HCT116 (cell line): Measurements from ENCODE around the gene SVIL. TPM values are rescaled to one million over a fixed set of nuclear protein-coding genes. Genes with fewer than 3 reads are reported as not detected.

Experiments used
- ATAC-seq: fragments of 200-7000 bp; cut with Tn5 transposase; 2 replicates; pipeline ENCODE4 v1.9.1; 2020; ENCODE audit warnings: mild to moderate bottlenecking, moderate library complexity
- BruUV-seq: library from RNA; stranded (reverse); fragments of 400-500 nt; replicated peaks from 2 replicates; lab custom pipeline; 2021; lab: Mats Ljungman, UMichigan
- CTCF ChIA-PET: fragments of 300-600 bp; sonication (Branson Sonifier 250); formaldehyde crosslinking; loops from one replicate; lab custom pipeline; 2021; ENCODE audit warnings: antibody characterized with exemption; lab: Charles Lee
- POLR2A ChIA-PET: fragments of 300-600, 350-600 bp; sonication (Branson Sonifier 250); formaldehyde crosslinking; loops from one replicate; lab custom pipeline; 2021; ENCODE audit warnings: antibody characterized with exemption; lab: Charles Lee
- RAD21 ChIA-PET, 2 experiments: fragments of 300-600 bp; sonication (Branson Sonifier 250); formaldehyde crosslinking; loops; one replicate each; lab custom pipeline; 2023; ENCODE audit warnings: low total read pairs in 2 of 2; ENCODE audit not compliant: uncharacterized antibody in 2 of 2, unreplicated experiment in 2 of 2, low non-redundant PET in 1 of 2; lab: Charles Lee
- DNase-seq: peaks from one replicate; pipeline ENCODE4 v3.0.0-alpha.2; 2010; ENCODE audit warnings: low read depth, low spot score
- H2AFZ ChIP-seq: fragments of 200-600 bp; shearing (Covaris generic), sonication (generic); 2 replicates; pipeline ENCODE4 v1.6.1; 2017; ENCODE audit warnings: low read depth, mixed run types, mixed read lengths, antibody characterized with exemption, low read length; ENCODE audit not compliant: poor library complexity, severe bottlenecking
- H3K27ac ChIP-seq: 2 replicates; pipeline ENCODE4 v1.5.1; 2012; ENCODE audit warnings: low read depth, low read length
- H3K27me3 ChIP-seq: fragments of 200-600 bp; sonication (generic); 2 replicates; pipeline ENCODE4 v1.6.1; 2016; ENCODE audit warnings: mixed run types, low read length, mixed read lengths; ENCODE audit not compliant: insufficient read depth
- H3K36me3 ChIP-seq, 2 experiments: fragments of 200-500 bp in 1 of 2; fragments of 200-600 bp in 1 of 2; sonication (Bioruptor generic) in 1 of 2; sonication (generic) in 1 of 2; 2 replicates each; pipeline versions ENCODE4 v1.5.1 to v1.6.1; 2014 to 2016; ENCODE audit warnings: low read length in 2 of 2, inconsistent platforms in 1 of 2, mixed read lengths in 1 of 2, mixed run types in 1 of 2; ENCODE audit not compliant: insufficient read depth in 2 of 2, control insufficient read depth in 1 of 2
- H3K4me1 ChIP-seq, 2 experiments: fragments of 200-600 bp in 1 of 2; sonication (generic) in 1 of 2; 2 replicates each; pipeline versions ENCODE4 v1.5.1 to v1.6.1; 2012 to 2017; ENCODE audit warnings: low read length in 2 of 2, inconsistent platforms in 1 of 2, mild to moderate bottlenecking in 1 of 2, mixed read lengths in 1 of 2, mixed run types in 1 of 2, moderate library complexity in 1 of 2; ENCODE audit not compliant: insufficient read depth in 2 of 2, control insufficient read depth in 1 of 2
- H3K4me2 ChIP-seq: fragments of 200-600 bp; sonication (generic); 2 replicates; pipeline ENCODE4 v1.6.1; 2017; ENCODE audit warnings: mixed run types, low read length, mixed read lengths
- H3K4me3 ChIP-seq, 2 experiments: fragments of 200-600 bp in 1 of 2; sonication (generic) in 1 of 2; replicated peaks in 1 of 2; 2 replicates each; pipeline ENCODE4 v1.5.1; 2011 to 2016; ENCODE audit warnings: low read length in 2 of 2, control low read depth in 1 of 2, low read depth in 1 of 2, mild to moderate bottlenecking in 1 of 2, mixed read lengths in 1 of 2, mixed run types in 1 of 2
- H3K79me2 ChIP-seq: fragments of 200-600 bp; sonication (generic); 2 replicates; pipeline ENCODE4 v1.6.1; 2017; ENCODE audit warnings: mild to moderate bottlenecking, mixed run types, low read length, moderate library complexity, mixed read lengths; ENCODE audit not compliant: insufficient read depth
- H3K9ac ChIP-seq: fragments of 200-600 bp; sonication (generic); 2 replicates; pipeline ENCODE4 v1.6.1; 2016; ENCODE audit warnings: low read length, mixed read lengths
- H3K9me2 ChIP-seq: fragments of 200-600 bp; sonication (generic), shearing (Covaris generic); 2 replicates; pipeline ENCODE4 v1.6.1; 2017; ENCODE audit warnings: mixed run types, mild to moderate bottlenecking, moderate library complexity; ENCODE audit not compliant: insufficient read depth
- H3K9me3 ChIP-seq, 2 experiments: fragments of 200-500 bp in 1 of 2; fragments of 200-600 bp in 1 of 2; sonication (Bioruptor generic) in 1 of 2; sonication (generic) in 1 of 2; 2 replicates each; pipeline ENCODE4 v1.6.1; 2014 to 2017; ENCODE audit warnings: low read length in 2 of 2, mixed read lengths in 2 of 2, inconsistent platforms in 1 of 2, low read depth in 1 of 2, mild to moderate bottlenecking in 1 of 2, mixed run types in 1 of 2, moderate library complexity in 1 of 2; ENCODE audit not compliant: control insufficient read depth in 1 of 2, insufficient read depth in 1 of 2
- H4K20me1 ChIP-seq: fragments of 200-600 bp; sonication (generic), shearing (Covaris generic); 2 replicates; pipeline ENCODE4 v1.6.1; 2017; ENCODE audit warnings: mixed run types, mild to moderate bottlenecking, moderate library complexity; ENCODE audit not compliant: insufficient read depth
- ATF3 ChIP-seq: IDR thresholded peaks from 2 replicates; pipeline ENCODE4 v1.6.1; 2012
- CBX3 ChIP-seq: IDR thresholded peaks from 2 replicates; pipeline ENCODE4 v1.6.1; 2012; ENCODE audit warnings: low read depth
- ELF1 ChIP-seq: IDR thresholded peaks from 2 replicates; pipeline ENCODE4 v1.6.1; 2012; ENCODE audit warnings: low read depth, borderline replicate concordance
- EZH2phosphoT487 ChIP-seq: fragments of 200-600 bp; IDR thresholded peaks from 2 replicates; pipeline ENCODE4 v1.6.1; 2018; ENCODE audit warnings: antibody characterized with exemption, borderline replicate concordance
- FOSL1 ChIP-seq: IDR thresholded peaks from 2 replicates; pipeline ENCODE4 v1.6.1; 2012; ENCODE audit warnings: low read depth
- RAD21 ChIP-seq: IDR thresholded peaks from 2 replicates; pipeline ENCODE4 v1.6.1; 2012; ENCODE audit warnings: low read depth, mild to moderate bottlenecking
- SP1 ChIP-seq: IDR thresholded peaks from 2 replicates; pipeline ENCODE4 v1.6.1; 2012; ENCODE audit warnings: low read depth
- SRF ChIP-seq: IDR thresholded peaks from 2 replicates; pipeline ENCODE4 v1.6.1; 2012; ENCODE audit warnings: low read depth
- ZBTB33 ChIP-seq: IDR thresholded peaks from 2 replicates; pipeline ENCODE4 v1.6.1; 2011; ENCODE audit warnings: mild to moderate bottlenecking, low read length, moderate library complexity; ENCODE audit not compliant: insufficient replicate concordance; ENCODE audit errors: extremely low read depth
- ZNF274 ChIP-seq: fragments of 200-500 bp; sonication (Bioruptor generic); IDR thresholded peaks from 2 replicates; pipeline ENCODE4 v1.6.1; 2014; ENCODE audit warnings: mild to moderate bottlenecking, low read depth, low read length, inconsistent platforms
- intact Hi-C: fragments of 100-400 bp; cut with micrococcal nuclease; formaldehyde crosslinking; loops from 2 replicates; pipeline ENCODE4 v1.10.0; 2022
- total RNA-seq: library from RNA; stranded (reverse); gene quantifications from one replicate; pipeline ENCODE4 v1.2.1, GENCODE V29; 2021; ENCODE audit not compliant: unreplicated experiment
- TF ChIP-seq, protein P1 (sequence below): IDR thresholded peaks from 2 replicates; pipeline ENCODE4 v1.6.1; 2012; ENCODE audit warnings: low read depth

SVIL gene
- total RNA-seq, 1 experiment from 2014 or later, result 27.0 TPM

DNA sequence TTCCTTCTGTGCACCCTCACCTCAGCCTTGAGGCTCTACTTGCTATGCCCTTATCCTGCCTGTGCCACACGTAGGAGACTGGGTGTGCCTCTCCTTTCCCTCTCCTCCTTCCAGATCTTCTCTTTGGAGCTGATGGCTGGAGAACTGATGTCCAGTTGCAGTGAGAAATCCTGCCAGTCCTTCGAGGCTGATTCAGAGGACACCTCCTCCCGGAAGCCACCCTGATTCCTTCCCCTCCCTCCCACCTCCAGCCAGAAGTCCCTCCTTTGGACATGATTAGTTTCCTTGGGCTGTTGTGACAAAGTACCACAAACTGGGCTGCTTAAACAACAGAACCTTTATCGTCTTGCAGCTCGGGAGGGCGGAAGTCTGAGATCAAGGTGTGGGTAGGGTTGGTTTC is 184.4 kb downstream of the SVIL start:
- intact Hi-C loops, result no loop called here
- Histone ChIP-seq H3K27ac (no peak overlapping the region), H3K4me1 (no peaks in the 10 kb centered on the region), H3K4me2 (no peak overlapping the region)
- ChIA-PET CTCF (no interaction called here), POLR2A (no interaction called here)
- BruUV-seq, result no TSS peak
- TF ChIP-seq ATF3 (no peak), RAD21 (no peak), CBX3 (no peak), ZNF274 (no peak), SP1 (no peak), FOSL1 (no peak), ZBTB33 (no peak), ELF1 (no peak), EZH2phosphoT487 (no peak), SRF (no peak)
- TF ChIP-seq, protein P1, sequence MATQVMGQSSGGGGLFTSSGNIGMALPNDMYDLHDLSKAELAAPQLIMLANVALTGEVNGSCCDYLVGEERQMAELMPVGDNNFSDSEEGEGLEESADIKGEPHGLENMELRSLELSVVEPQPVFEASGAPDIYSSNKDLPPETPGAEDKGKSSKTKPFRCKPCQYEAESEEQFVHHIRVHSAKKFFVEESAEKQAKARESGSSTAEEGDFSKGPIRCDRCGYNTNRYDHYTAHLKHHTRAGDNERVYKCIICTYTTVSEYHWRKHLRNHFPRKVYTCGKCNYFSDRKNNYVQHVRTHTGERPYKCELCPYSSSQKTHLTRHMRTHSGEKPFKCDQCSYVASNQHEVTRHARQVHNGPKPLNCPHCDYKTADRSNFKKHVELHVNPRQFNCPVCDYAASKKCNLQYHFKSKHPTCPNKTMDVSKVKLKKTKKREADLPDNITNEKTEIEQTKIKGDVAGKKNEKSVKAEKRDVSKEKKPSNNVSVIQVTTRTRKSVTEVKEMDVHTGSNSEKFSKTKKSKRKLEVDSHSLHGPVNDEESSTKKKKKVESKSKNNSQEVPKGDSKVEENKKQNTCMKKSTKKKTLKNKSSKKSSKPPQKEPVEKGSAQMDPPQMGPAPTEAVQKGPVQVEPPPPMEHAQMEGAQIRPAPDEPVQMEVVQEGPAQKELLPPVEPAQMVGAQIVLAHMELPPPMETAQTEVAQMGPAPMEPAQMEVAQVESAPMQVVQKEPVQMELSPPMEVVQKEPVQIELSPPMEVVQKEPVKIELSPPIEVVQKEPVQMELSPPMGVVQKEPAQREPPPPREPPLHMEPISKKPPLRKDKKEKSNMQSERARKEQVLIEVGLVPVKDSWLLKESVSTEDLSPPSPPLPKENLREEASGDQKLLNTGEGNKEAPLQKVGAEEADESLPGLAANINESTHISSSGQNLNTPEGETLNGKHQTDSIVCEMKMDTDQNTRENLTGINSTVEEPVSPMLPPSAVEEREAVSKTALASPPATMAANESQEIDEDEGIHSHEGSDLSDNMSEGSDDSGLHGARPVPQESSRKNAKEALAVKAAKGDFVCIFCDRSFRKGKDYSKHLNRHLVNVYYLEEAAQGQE, result no peak
- TF ChIP-seq, all 23 proteins: peak for 0
- Histone ChIP-seq H3K79me2 (no peaks in the 10 kb centered on the region), H3K9me2 (no peaks in the 10 kb centered on the region), H3K9ac (no peak overlapping the region), H4K20me1 (no peaks in the 10 kb centered on the region), H3K36me3 (no peaks in the 10 kb centered on the region), H3K9me3 (no peaks in the 10 kb centered on the region), H2AFZ (no peak overlapping the region), H3K4me3 (no peak overlapping the region), H3K27me3 (no peaks in the 10 kb centered on the region)
- DNase-seq (no peak), ATAC-seq (no peak)
- RAD21 ChIA-PET, result no interaction called here
